Keratinocyte (primary cell): ENCODE data around the gene SYNPR.

ENCODE experiments used
- EZH2 ChIP-seq: IDR thresholded peaks from one replicate; pipeline ENCODE4 v1.6.1; 2012; ENCODE audit warnings: inconsistent platforms, mild to moderate bottlenecking, low read length, moderate library complexity
- TF ChIP-seq, protein P1 (sequence below), 3 experiments: IDR thresholded peaks in 1 of 3; conservative IDR thresholded peaks in 1 of 3; optimal IDR thresholded peaks in 1 of 3; 2 replicates in 2 of 3; 3 replicates in 1 of 3; pipeline versions ENCODE3 to v1.5.1; 2011; ENCODE audit warnings: low read length in 3 of 3, mild to moderate bottlenecking in 3 of 3, moderate library complexity in 2 of 3, control low read depth in 1 of 3, inconsistent platforms in 1 of 3; ENCODE audit not compliant: insufficient read depth in 2 of 3; ENCODE audit errors: extremely low read depth in 1 of 3

DNA sequence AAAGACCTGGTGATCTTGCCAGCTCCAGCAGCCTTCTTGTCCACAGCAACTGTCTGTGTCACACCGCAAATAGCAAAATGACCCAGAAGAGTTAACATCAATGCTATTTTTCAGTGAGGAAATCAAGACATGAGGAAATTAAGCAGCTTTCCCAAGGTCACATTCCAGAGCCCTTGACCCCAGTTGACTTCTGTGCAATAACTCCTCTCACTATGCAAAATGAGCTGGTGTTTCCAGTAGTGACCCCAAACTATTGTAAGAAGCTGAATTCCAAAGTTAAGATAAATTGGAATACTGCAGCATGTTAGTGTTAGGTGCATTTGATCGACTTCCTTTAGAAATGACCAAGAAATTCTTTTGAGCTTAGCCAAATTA, 201.5 kb downstream of the SYNPR start:
- TF ChIP-seq, protein P1, sequence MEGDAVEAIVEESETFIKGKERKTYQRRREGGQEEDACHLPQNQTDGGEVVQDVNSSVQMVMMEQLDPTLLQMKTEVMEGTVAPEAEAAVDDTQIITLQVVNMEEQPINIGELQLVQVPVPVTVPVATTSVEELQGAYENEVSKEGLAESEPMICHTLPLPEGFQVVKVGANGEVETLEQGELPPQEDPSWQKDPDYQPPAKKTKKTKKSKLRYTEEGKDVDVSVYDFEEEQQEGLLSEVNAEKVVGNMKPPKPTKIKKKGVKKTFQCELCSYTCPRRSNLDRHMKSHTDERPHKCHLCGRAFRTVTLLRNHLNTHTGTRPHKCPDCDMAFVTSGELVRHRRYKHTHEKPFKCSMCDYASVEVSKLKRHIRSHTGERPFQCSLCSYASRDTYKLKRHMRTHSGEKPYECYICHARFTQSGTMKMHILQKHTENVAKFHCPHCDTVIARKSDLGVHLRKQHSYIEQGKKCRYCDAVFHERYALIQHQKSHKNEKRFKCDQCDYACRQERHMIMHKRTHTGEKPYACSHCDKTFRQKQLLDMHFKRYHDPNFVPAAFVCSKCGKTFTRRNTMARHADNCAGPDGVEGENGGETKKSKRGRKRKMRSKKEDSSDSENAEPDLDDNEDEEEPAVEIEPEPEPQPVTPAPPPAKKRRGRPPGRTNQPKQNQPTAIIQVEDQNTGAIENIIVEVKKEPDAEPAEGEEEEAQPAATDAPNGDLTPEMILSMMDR (optimal IDR thresholded peaks at IDR 0.05 in 1 of 3, IDR thresholded peaks at IDR 0.05 in 1 of 3, conservative IDR thresholded peaks at IDR 0.05 in 1 of 3; ENCODE audit: extremely low read depth in 1 of 3, insufficient read depth in 2 of 3, low read length in 3 of 3) = no peak
- TF ChIP-seq EZH2 = no peak
